ENCODE results near the gene SNU13.
"Not testable (repeated sequence)": the region's sequence is repeated elsewhere in the genome, so short reads cannot be mapped to it uniquely, and the experiment has no call there.

SNU13 gene

DNA sequence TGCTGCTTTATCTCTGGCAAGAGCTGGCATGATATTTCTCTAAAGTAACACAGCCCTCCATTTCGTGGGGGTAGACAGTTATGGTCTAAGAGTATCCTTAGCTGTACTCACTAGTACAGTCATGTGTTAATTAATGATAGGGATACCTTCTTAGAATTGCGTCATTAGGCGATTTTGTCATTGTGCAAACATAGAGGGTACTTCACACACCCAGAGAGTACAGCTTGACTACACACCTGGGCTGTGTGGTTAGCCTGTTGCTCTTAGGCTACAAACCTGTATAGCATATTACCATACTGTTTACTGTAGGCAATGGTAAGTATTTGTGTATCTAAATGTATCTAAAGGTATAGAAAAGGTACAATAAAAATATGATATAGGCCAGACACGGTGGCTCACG is 50.5 kb downstream of the SNU13 start:
- DNase-seq, result no peak

DNA sequence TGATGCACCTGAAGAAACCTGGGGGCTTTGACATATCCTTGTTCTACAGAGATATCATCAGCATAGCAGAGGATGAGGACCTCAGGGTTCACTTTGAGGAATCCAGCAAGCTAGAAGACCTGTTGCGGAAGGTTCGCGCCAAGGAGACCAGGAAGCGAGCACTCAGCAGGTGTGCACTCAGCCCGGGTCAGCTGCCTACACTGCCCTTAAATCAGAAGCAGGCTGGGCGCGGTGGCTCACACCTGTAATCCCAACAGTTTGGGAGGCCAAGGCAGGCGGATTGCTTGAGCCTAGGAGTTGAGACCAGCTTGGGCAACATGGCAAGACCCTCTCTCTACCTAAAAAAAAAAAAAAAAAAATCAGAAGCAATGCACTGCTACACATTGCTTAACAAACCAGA is 51.0 kb downstream of the SNU13 start:
- not testable (repeated sequence) for DNase-seq

DNA sequence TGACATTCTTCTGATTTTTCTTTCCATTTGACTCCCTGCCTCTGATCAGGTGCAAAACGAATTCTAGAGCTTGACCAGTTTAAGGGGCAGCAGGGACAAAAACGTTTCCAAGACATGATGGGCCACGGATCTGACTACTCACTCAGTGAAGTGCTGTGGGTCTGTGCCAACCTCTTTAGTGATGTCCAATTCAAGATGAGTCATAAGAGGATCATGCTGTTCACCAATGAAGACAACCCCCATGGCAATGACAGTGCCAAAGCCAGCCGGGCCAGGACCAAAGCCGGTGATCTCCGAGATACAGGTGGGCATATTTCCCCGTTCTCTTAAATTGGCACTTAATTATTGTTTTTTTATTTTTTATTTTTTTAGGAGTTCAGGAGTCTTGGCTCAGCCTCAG is 52.2 kb downstream of the SNU13 start:
- no peak for DNase-seq

DNA sequence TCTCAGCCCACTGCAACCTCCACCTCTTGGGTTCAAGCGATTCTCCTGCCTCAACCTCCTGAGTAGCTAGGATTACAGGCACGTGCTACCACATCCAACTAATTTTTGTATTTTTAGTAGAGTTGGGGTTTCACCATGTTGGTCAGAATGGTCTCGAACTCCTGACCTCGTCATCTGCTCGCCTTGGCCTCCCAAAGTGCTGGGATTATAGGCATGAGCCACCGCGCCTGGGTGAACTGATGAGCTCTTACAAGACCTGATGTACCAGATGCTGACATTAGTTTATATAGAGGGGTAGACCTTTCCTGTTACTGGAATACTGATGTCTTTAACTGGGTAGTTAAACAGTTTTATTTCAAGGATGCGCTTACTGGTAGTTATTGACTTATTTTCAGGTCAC is 54.1 kb downstream of the SNU13 start:
- DNase-seq, result not testable (repeated sequence)

DNA sequence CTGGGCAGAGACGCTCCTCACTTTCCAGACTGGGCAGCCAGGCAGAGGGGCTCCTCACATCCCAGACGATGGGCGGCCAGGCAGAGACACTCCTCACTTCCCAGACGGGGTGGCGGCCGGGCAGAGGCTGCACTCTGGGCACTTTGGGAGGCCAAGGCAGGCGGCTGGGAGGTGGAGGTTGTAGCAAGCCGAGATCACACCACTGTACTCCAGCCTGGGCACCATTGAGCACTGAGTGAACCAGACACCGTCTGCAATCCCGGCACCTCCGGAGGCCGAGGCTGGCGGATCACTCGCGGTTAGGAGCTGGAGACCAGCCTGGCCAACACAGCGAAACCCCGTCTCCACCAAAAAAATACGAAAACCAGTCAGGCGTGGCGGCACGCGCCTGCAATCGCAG is 57.1 kb downstream of the SNU13 start:
- DNase-seq, result not testable (repeated sequence)

DNA sequence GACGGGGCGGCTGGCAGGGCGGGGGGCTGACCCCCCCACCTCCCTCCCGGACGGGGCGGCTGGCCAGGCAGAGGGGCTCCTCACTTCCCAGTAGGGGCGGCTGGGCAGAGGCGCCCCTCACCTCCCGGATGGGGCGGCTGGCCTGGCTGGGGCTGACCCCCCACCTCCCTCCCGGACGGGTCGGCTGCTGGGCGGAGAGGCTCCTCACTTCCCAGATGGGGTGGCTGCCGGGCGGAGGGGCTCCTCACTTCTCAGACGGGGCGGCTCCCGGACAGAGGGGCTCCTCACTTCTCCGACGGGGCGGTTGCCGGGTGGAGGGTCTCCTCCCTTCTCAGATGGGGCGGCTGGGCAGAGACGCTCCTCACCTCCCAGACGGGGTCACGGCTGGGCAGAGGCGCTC is 57.6 kb downstream of the SNU13 start:
- not testable (repeated sequence) for DNase-seq

DNA sequence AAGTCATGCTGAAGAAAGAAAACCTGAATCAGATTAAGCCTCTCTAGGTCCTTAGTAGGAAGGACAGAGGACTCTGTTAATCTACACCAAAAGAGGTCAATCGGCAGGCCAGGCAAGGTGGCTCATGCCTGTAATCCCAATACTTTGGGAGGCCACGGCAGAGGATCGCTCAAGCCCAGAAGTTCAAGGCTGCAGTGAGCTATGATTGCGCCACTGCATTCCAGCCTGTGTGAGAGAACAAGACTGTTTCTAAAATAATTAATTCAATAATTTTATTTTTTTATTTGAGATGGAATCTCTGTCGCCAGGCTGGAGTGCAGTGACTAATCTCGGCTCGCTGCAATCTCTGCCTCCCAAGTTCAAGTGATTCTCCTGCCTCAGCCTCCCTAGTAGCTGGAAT is 63.1 kb downstream of the SNU13 start:
- no peak for DNase-seq

All from NCI-H2107 (cell line).